Mammary epithelial cell (primary cell): ENCODE data around the gene IGLL5.

ENCODE experiments used
- EZH2 ChIP-seq: IDR thresholded peaks from 2 replicates; pipeline ENCODE4 v1.6.1; 2012; ENCODE audit warnings: low read length, inconsistent platforms, borderline replicate concordance
- TF ChIP-seq, protein P1 (sequence below), 2 donors: IDR thresholded peaks in 1 of 2; conservative IDR thresholded peaks in 1 of 2; 2 replicates each; pipeline ENCODE4 v1.5.1; 2011 to 2012; ENCODE audit warnings: inconsistent platforms in 2 of 2, low read length in 2 of 2, mild to moderate bottlenecking in 2 of 2, control low read depth in 1 of 2, low read depth in 1 of 2; ENCODE audit not compliant: insufficient read depth in 1 of 2; ENCODE audit errors: extremely low read depth in 1 of 2

DNA sequence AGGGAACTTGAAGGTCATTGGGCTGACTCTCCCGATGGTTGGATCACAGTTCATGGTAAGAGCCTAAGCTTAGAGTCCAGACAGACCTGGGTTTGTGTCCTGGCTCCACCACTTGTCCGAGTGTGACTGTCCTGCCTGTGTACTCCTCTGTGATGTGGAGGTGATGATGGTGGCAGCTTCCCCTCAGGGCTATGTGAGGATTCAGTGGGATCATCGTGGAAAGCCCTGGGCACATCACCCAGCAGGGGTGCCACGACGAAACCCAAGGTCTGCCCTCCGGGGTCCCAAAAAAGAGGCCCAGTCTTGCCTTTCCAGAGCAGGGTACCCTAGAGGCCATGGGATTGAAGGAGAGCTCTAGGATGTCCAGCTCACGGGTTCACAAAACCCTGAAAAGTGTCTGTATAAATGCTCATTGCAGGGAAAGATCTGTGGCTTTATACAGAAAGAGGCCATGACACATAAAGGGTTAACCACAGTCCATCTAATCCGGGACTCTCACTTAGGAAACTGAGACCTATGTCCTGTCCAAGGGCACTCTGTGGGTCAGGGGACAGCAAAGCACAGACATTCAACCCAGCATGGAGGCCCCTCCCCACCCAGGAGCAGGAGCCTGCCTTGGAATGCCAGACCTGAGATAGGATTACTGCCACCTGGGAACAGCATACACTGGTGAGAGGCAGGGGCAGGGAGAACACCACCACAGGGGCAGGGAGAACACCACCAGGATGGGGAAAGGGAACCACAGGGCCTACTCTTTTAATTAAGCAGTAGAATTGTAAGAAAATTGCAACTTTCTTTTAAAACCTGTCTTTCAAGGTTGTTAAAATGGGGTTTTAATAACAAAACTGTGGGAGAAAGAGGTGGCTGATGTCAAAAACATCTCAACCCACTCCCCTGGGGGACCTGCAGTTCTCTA is 51.3 kb downstream of the IGLL5 start:
- TF ChIP-seq, protein P1, sequence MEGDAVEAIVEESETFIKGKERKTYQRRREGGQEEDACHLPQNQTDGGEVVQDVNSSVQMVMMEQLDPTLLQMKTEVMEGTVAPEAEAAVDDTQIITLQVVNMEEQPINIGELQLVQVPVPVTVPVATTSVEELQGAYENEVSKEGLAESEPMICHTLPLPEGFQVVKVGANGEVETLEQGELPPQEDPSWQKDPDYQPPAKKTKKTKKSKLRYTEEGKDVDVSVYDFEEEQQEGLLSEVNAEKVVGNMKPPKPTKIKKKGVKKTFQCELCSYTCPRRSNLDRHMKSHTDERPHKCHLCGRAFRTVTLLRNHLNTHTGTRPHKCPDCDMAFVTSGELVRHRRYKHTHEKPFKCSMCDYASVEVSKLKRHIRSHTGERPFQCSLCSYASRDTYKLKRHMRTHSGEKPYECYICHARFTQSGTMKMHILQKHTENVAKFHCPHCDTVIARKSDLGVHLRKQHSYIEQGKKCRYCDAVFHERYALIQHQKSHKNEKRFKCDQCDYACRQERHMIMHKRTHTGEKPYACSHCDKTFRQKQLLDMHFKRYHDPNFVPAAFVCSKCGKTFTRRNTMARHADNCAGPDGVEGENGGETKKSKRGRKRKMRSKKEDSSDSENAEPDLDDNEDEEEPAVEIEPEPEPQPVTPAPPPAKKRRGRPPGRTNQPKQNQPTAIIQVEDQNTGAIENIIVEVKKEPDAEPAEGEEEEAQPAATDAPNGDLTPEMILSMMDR (conservative IDR thresholded peaks at IDR 0.05 in 1 of 2, IDR thresholded peaks at IDR 0.05 in 1 of 2; ENCODE audit: extremely low read depth in 1 of 2, insufficient read depth in 1 of 2, low read depth in 1 of 2, low read length in 2 of 2): no peak
- TF ChIP-seq EZH2: no peak
